MM.1S (cell line): Measurements from ENCODE around the gene CT47C1.
A peak's percentile ranks its signal among the peaks of the same experiment; 100 is the strongest.
"Not testable (repeated sequence)": the region's sequence is repeated elsewhere in the genome, so short reads cannot be mapped to it uniquely, and the experiment has no call there.

ENCODE experiments used
- DNase-seq: peaks from one replicate; pipeline ENCODE4 v3.0.0-alpha.2; 2015
- H2AFZ ChIP-seq: fragments of 300-600 bp; sonication (generic); 2 replicates; pipeline ENCODE4 v1.6.0; 2016; ENCODE audit warnings: antibody characterized with exemption, low read length
- H3F3A ChIP-seq: fragments of 300-600 bp; sonication (generic); 2 replicates; pipeline ENCODE4 v1.6.1; 2016; ENCODE audit warnings: mild to moderate bottlenecking, antibody characterized with exemption, low read length, moderate library complexity, mixed read lengths; ENCODE audit not compliant: insufficient read depth
- H3K27ac ChIP-seq: fragments of 300-600 bp; sonication (generic); 2 replicates; pipeline ENCODE4 v1.5.1; 2016; ENCODE audit warnings: mild to moderate bottlenecking, low read length
- H3K27me3 ChIP-seq: fragments of 300-600 bp; sonication (generic); replicated peaks from 2 replicates; pipeline ENCODE4 v1.6.0; 2016; ENCODE audit warnings: low read length; ENCODE audit not compliant: insufficient read depth
- H3K36me3 ChIP-seq: fragments of 300-600 bp; sonication (generic); replicated peaks from 2 replicates; pipeline ENCODE4 v1.6.1; 2016; ENCODE audit warnings: mild to moderate bottlenecking, low read length, mixed read lengths; ENCODE audit not compliant: insufficient read depth
- H3K4me1 ChIP-seq: fragments of 300-600 bp; sonication (generic); 2 replicates; pipeline ENCODE4 v1.6.1; 2016; ENCODE audit warnings: low read length, mixed read lengths
- H3K4me2 ChIP-seq: fragments of 300-600 bp; sonication (generic); 2 replicates; pipeline ENCODE4 v1.6.0; 2016; ENCODE audit warnings: low read depth, low read length
- H3K4me3 ChIP-seq: fragments of 300-600 bp; sonication (generic); 2 replicates; pipeline ENCODE4 v1.5.1; 2016; ENCODE audit warnings: low read length, mixed read lengths
- H3K79me2 ChIP-seq: fragments of 300-600 bp; sonication (generic); 2 replicates; pipeline ENCODE4 v1.6.1; 2016; ENCODE audit warnings: mixed run types, low read length, mixed read lengths
- H3K9ac ChIP-seq: fragments of 300-600 bp; sonication (generic); 2 replicates; pipeline ENCODE4 v1.6.1; 2016; ENCODE audit warnings: low read length, mixed read lengths
- H3K9me2 ChIP-seq: fragments of 300-600 bp; sonication (generic); replicated peaks from 2 replicates; pipeline ENCODE4 v1.6.1; 2016; ENCODE audit warnings: mild to moderate bottlenecking, low read length, mixed read lengths; ENCODE audit not compliant: insufficient read depth
- H3K9me3 ChIP-seq: fragments of 300-600 bp; sonication (generic); replicated peaks from 2 replicates; pipeline ENCODE4 v1.6.1; 2016; ENCODE audit warnings: mild to moderate bottlenecking, low read length, mixed read lengths; ENCODE audit not compliant: insufficient read depth
- H4K20me1 ChIP-seq: fragments of 300-600 bp; sonication (generic); 2 replicates; pipeline ENCODE4 v1.6.1; 2016; ENCODE audit warnings: mild to moderate bottlenecking, low read length, moderate library complexity, mixed read lengths; ENCODE audit not compliant: insufficient read depth
- EZH2 ChIP-seq: fragments of 300-600 bp; sonication (generic); optimal IDR thresholded peaks from 2 replicates; pipeline ENCODE3; 2017; ENCODE audit warnings: low read depth, mild to moderate bottlenecking, antibody characterized with exemption, low read length, mixed read lengths
- EZH2phosphoT487 ChIP-seq: fragments of 300-600 bp; sonication (generic); IDR thresholded peaks from 2 replicates; pipeline ENCODE4 v1.6.1; 2018; ENCODE audit warnings: antibody characterized with exemption, low read length
- TF ChIP-seq, protein P1 (sequence below): fragments of 300-600 bp; sonication (generic); IDR thresholded peaks from 2 replicates; pipeline ENCODE4 v1.5.1; 2016; ENCODE audit warnings: antibody characterized with exemption, low read length, mixed read lengths

Gene CT47C1

DNA sequence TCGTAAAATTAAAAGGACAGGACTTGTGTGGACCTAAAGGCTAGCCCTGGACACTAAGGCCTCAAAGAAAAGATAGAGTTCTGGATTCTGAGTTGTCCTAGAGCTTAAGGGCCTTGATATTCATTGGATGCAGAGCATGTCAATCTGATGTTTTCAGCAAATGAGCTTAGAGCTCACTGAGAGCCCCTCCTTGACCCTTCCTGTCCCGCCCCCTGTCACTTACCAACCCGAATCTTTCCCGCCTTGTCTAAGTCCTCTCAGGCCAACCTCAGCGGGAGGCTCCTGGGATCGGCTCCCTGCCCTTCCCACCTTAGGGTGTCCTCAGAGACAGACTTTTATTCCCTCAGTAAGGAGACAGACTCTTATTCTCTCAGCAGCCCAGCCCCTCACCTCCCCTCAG is at the start of gene CT47C1:
CT47C1 (plus strand) TSS at position 250 of the 400 bp plus-strand sequence. CDS start 233 bp downstream, outside the sequence.
- Histone ChIP-seq H3F3A (no peaks in the 10 kb centered on the region), H3K27ac (no peak within 1 kb of the TSS), H3K9me3 (no peaks in the 10 kb centered on the region), H3K4me2 (0 out of 2 replicates have a peak within 1 kb of the TSS, but pooled peaks have one; percentile 13), H3K36me3 (no peaks in the 10 kb centered on the region), H3K4me3 (no peak within 1 kb of the TSS), H4K20me1 (no peaks in the 10 kb centered on the region), H3K4me1 (peaks cover 7% of the 10 kb centered on the region; the same call in 1 of the 2 replicates), H2AFZ (no peak within 1 kb of the TSS), H3K9ac (no peak within 1 kb of the TSS), H3K9me2 (no peaks in the 10 kb centered on the region), H3K27me3 (peaks cover 21% of the 10 kb centered on the region), H3K79me2 (no peaks in the 10 kb centered on the region)
- TF ChIP-seq EZH2: no peak
- TF ChIP-seq, protein P1, sequence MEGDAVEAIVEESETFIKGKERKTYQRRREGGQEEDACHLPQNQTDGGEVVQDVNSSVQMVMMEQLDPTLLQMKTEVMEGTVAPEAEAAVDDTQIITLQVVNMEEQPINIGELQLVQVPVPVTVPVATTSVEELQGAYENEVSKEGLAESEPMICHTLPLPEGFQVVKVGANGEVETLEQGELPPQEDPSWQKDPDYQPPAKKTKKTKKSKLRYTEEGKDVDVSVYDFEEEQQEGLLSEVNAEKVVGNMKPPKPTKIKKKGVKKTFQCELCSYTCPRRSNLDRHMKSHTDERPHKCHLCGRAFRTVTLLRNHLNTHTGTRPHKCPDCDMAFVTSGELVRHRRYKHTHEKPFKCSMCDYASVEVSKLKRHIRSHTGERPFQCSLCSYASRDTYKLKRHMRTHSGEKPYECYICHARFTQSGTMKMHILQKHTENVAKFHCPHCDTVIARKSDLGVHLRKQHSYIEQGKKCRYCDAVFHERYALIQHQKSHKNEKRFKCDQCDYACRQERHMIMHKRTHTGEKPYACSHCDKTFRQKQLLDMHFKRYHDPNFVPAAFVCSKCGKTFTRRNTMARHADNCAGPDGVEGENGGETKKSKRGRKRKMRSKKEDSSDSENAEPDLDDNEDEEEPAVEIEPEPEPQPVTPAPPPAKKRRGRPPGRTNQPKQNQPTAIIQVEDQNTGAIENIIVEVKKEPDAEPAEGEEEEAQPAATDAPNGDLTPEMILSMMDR: no peak
- no peak for TF ChIP-seq EZH2phosphoT487
- DNase-seq: no peak

GRCh38 chrX:119025900-119026299 is 46.9 kb upstream of the CT47C1 start:
- H3K27me3 ChIP-seq: no peaks in the 10 kb centered on the region
- no peak for DNase-seq
- H3K27ac ChIP-seq: no peak overlapping the region
- TF ChIP-seq EZH2 (no peak), EZH2phosphoT487 (no peak)
- TF ChIP-seq, protein P1: no peak
- H3K79me2 ChIP-seq: no peaks in the 10 kb centered on the region
- no peak overlapping the region for H3K9ac ChIP-seq
- no peak overlapping the region for H3K4me2 ChIP-seq
- no peaks in the 10 kb centered on the region for H4K20me1 ChIP-seq
- H3K4me3 ChIP-seq: no peak overlapping the region
- no peaks in the 10 kb centered on the region for H3K9me2 ChIP-seq
- no peaks in the 10 kb centered on the region for H3K36me3 ChIP-seq
- H3K4me1 ChIP-seq: no peaks in the 10 kb centered on the region
- H3K9me3 ChIP-seq: no peaks in the 10 kb centered on the region
- H2AFZ ChIP-seq: no peak overlapping the region
- no peaks in the 10 kb centered on the region for H3F3A ChIP-seq

- not testable (repeated sequence) for H3K4me1 ChIP-seq, H3K9me2 ChIP-seq, H3K27me3 ChIP-seq, H4K20me1 ChIP-seq, H3K4me3 ChIP-seq, H3K4me2 ChIP-seq, H2AFZ ChIP-seq, H3K27ac ChIP-seq, H3K9me3 ChIP-seq, H3K9ac ChIP-seq, H3K79me2 ChIP-seq, DNase-seq, H3F3A ChIP-seq, H3K36me3 ChIP-seq
These were observed 46.4 kb upstream of the CT47C1 start for GRCh38 chrX:119026344-119026743.

GRCh38 chrX:119027960-119028732 is 44.6 kb upstream of the CT47C1 start:
- not testable (repeated sequence) for H3K27ac ChIP-seq, H3F3A ChIP-seq, H4K20me1 ChIP-seq, H3K79me2 ChIP-seq, H3K4me2 ChIP-seq, H3K27me3 ChIP-seq, H3K9me2 ChIP-seq, H2AFZ ChIP-seq, H3K9ac ChIP-seq, H3K9me3 ChIP-seq, H3K4me3 ChIP-seq, H3K4me1 ChIP-seq, DNase-seq, H3K36me3 ChIP-seq
